Measurements from ENCODE around the gene NPHS1. TPM values are rescaled to one million over a fixed set of nuclear protein-coding genes. Genes with fewer than 3 reads are reported as not detected.

Gene NPHS1
- total RNA-seq, 2 experiments from 2014 or later = not detected

DNA sequence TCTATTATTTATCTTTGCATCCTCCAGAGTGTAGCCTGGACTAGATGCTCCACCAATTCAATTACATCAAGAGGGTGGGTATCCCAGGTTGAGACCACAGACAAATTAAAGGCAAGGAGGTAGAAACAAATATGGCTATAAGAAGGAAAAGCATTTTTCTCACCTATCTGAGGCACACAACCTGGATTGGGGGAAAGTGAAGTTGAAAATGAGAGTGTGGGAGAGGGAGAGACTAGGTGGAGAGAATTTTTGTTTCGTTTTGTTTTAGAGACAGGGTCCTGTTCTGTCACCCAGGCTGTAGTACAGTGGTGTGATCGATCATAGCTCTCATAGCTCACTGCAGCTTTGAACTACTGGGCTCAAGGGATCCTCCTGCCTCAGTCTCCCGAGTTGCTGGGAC is 33.9 kb downstream of the NPHS1 start:
- H3K36me3 Mint-ChIP-seq (ENCODE audit: low read depth) = no peaks in the 10 kb centered on the region
- ChIA-PET CTCF (interaction anchor here (1.2 to 1.5 kb wide), 2 partner anchors 124 to 158 kb away, joined by 3 to 13 read pairs; no protein-coding TSS in a partner anchor), POLR2A (no interaction called here)
- H3K27me3 Mint-ChIP-seq (ENCODE audit: low read depth) = peaks cover 4% of the 10 kb centered on the region
- H3K4me1 Mint-ChIP-seq (ENCODE audit: low read depth) = peaks cover 7% of the 10 kb centered on the region
- no peak for DNase-seq
- no peaks in the 10 kb centered on the region for H3K9me3 Mint-ChIP-seq (ENCODE audit: insufficient read depth)
- no peak for ATAC-seq
- no peak overlapping the region for H3K4me3 Mint-ChIP-seq
- H3K27ac Mint-ChIP-seq = no peak overlapping the region

GRCh38 chr19:35816846-35817245 is 35.5 kb downstream of the NPHS1 start:
- Mint-ChIP-seq H3K4me3 (no peak overlapping the region), H3K9me3 (ENCODE audit: insufficient read depth) (no peaks in the 10 kb centered on the region), H3K4me1 (ENCODE audit: low read depth) (peaks cover 7% of the 10 kb centered on the region), H3K36me3 (ENCODE audit: low read depth) (no peaks in the 10 kb centered on the region), H3K27ac (no peak overlapping the region), H3K27me3 (ENCODE audit: low read depth) (peaks cover 4% of the 10 kb centered on the region)
- ATAC-seq (no peak), DNase-seq (no peak)
- POLR2A ChIA-PET = no interaction called here
- CTCF ChIA-PET = interaction anchor here (1.3 kb wide), 1 partner anchor 122 kb away, joined by 3 read pairs; no protein-coding TSS in a partner anchor

DNA sequence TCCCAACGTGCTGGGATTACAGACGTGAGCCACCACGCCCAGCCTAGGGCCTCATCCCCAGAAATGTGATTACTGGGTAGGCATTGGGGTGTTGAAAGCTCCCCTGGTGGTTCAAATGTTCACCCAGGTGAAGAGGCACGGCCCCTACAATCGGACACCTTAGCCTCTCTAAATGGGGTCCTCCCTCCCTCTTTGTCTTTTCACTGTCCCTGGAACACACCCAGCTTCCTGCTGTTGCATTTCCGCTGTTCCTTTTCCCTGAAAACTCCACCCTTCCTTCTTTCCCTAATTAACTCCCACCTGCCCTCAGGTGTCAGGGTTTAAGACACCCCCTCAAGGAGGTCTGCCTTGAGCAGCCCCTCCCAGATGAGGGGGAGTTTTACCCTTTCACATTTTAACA is 36.0 kb downstream of the NPHS1 start:
- no peak for DNase-seq
- peaks cover 4% of the 10 kb centered on the region for H3K27me3 Mint-ChIP-seq (ENCODE audit: low read depth)
- no peaks in the 10 kb centered on the region for H3K9me3 Mint-ChIP-seq (ENCODE audit: insufficient read depth)
- ATAC-seq = no peak
- no peaks in the 10 kb centered on the region for H3K36me3 Mint-ChIP-seq (ENCODE audit: low read depth)
- peaks cover 7% of the 10 kb centered on the region for H3K4me1 Mint-ChIP-seq (ENCODE audit: low read depth)
- H3K27ac Mint-ChIP-seq = no peak overlapping the region
- H3K4me3 Mint-ChIP-seq = no peak overlapping the region
- POLR2A ChIA-PET = interaction anchor here (0.6 kb wide), 1 partner anchor 43 kb away, joined by 3 read pairs; no protein-coding TSS in a partner anchor
- CTCF ChIA-PET = no interaction called here

GRCh38 chr19:35813043-35813890 is 39.0 kb downstream of the NPHS1 start:
- Mint-ChIP-seq H3K9me3 (ENCODE audit: insufficient read depth) (no peaks in the 10 kb centered on the region), H3K36me3 (ENCODE audit: low read depth) (no peaks in the 10 kb centered on the region), H3K27me3 (ENCODE audit: low read depth) (peaks cover 1% of the 10 kb centered on the region), H3K4me3 (no peak overlapping the region), H3K4me1 (ENCODE audit: low read depth) (no peaks in the 10 kb centered on the region), H3K27ac (no peak overlapping the region)
- ATAC-seq (no peak), DNase-seq (no peak)
- ChIA-PET CTCF (no interaction called here), POLR2A (no interaction called here)

DNA sequence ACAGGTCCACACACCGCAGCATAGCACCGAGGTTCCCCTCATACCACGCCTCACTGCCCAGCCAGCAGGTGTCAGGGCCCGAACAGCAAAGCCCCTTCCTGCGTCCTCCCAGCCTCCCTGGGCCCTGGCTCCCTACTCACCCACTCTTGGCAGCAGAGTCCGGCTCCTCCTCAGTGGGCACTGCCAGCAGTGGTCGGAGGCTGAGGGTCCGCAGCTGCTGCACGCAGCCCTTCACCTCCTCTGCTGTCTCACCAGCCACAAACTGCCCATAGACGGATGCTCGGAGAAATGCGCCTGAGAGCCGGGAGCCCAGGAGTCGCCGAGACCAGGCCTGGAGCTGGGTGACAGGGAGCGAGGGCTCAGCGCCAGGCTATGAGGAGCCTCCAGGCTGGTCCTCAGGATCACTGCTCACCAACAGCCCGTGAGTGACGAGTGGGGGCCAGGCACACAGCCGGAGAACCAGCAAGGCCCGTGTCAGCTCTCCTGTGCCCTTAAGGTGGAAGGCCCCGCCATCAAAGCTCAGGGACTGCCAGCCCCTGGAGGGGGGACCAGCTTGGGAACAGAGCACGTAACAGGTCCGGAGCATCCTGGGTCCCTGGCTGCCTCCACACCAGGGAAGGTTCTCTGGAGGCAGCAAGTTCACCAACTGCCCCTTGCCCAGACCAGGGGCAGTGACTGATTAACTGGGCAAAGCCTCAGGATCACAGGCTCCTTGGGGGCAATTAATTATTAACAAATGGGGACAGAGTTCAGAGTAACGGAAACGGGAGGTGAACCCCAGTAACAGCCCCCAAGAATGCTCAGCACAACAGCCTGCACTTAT is 39.9 kb downstream of the NPHS1 start, which contains the start of gene PRODH2:
PRODH2 (minus strand) TSS at position 626 of the 823 bp plus-strand sequence; CDS start at position 586, 40 bp downstream.
- Mint-ChIP-seq H3K4me3 (no peak within 1 kb of the TSS), H3K27ac (no peak within 1 kb of the TSS), H3K36me3 (ENCODE audit: low read depth) (no peaks in the 10 kb centered on the region)

DNA sequence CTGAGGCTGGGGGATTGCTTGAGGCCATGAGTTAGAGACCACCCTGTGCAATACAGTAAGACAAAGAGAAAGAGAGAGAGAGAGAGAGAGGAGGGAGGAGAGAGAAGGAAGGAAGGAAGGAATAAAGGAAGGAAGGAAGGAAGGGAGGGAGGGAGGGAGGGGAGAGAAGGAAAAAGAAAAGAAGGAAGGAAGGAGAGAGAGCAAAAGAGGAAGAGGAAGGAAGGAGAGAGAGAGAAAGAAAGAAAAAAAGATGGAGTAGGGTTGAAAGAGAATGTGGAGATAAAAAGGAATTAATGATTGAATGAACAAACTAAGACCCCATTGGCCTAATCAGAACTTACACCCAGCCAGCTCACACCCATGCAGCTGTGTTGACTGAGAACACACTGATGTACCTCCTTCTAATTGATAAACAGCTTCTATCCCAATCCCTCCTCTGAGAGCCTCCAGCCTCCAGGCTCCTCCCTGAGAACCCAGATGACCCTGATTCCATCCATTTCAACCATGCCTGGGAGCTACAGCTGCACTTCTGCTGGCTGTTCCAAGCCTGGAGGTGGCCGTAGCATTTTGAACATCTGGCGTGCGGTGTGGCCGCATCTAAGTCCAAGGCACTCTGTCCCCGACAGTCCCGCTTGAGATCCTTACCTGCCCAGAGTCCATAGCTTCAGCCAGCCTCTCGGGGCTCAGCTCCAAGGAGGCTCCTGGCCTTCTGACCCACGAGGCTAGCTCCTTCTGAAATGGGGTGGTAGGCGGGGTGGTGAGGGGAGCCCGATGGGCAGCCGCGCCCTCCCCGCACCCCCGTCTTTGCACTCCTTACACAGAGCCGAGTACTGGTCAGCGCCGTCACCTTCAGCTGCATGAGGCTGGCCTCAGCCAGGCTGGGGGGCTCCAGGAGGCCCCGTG is 40.7 kb downstream of the NPHS1 start:
- Mint-ChIP-seq H3K27me3 (ENCODE audit: low read depth) (no peaks in the 10 kb centered on the region), H3K36me3 (ENCODE audit: low read depth) (no peaks in the 10 kb centered on the region), H3K9me3 (ENCODE audit: insufficient read depth) (no peaks in the 10 kb centered on the region), H3K27ac (no peak overlapping the region), H3K4me3 (no peak overlapping the region), H3K4me1 (ENCODE audit: low read depth) (no peaks in the 10 kb centered on the region)
- ChIA-PET CTCF (no interaction called here), POLR2A (no interaction called here)
- ATAC-seq (no peak), DNase-seq (no peak)

More for the DNA sequence above, 39.9 kb downstream of the NPHS1 start, which contains the start of gene PRODH2:
- Mint-ChIP-seq H3K9me3 (ENCODE audit: insufficient read depth) (no peaks in the 10 kb centered on the region), H3K4me1 (ENCODE audit: low read depth) (no peaks in the 10 kb centered on the region), H3K27me3 (ENCODE audit: low read depth) (no peaks in the 10 kb centered on the region)
- POLR2A ChIA-PET = no interaction called here
- DNase-seq (no peak), ATAC-seq (no peak)
- CTCF ChIA-PET = no interaction called here

DNA sequence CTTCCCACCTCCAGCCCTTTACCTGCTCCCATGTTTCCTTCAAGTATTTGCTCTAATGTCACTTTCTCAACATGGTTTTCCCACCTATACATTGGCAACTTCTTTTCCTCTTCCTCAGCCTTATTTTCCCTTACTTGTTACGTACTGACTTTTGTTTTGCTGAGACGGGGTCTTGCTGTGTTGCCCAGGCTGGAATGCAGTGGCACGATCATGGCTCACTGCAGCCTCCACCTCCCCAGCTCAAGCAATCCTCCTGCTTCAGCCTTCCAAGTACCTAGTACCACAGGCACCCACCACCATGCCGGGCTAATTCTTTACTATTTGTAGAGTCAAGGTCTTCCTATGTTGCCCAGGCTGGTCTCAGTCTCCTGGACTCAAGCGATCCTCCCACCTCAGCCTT is 44.7 kb downstream of the NPHS1 start:
- Mint-ChIP-seq H3K27me3 (ENCODE audit: low read depth) (no peaks in the 10 kb centered on the region), H3K27ac (no peak overlapping the region), H3K9me3 (ENCODE audit: insufficient read depth) (no peaks in the 10 kb centered on the region), H3K4me1 (ENCODE audit: low read depth) (peaks cover 12% of the 10 kb centered on the region), H3K4me3 (no peak overlapping the region), H3K36me3 (ENCODE audit: low read depth) (no peaks in the 10 kb centered on the region)
- ChIA-PET POLR2A (no interaction called here), CTCF (no interaction called here)
- ATAC-seq (no peak), DNase-seq (no peak)

DNA sequence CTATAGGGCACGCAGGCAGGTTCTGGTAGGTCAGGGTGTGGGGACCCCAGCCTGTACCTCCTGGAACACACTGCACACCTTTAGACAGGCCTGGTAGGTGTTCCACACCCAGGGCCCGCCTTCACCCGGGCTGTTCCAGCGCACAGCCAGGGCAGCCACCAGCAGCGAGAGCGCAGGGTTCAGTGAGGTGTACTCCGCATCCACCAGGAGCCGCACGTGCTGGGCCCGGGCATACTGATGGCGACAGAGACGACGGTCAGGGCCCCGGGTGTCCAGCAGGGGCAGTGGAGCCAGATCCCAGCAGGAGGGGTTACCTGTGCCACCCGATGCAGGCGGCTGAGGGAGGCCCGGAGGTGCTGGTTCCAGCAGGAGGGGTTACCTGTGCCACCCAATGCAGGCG is 45.7 kb downstream of the NPHS1 start:
- Mint-ChIP-seq H3K27me3 (ENCODE audit: low read depth) (peaks cover 3% of the 10 kb centered on the region), H3K27ac (no peak overlapping the region), H3K4me1 (ENCODE audit: low read depth) (peaks cover 12% of the 10 kb centered on the region), H3K36me3 (ENCODE audit: low read depth) (no peaks in the 10 kb centered on the region), H3K4me3 (no peak overlapping the region), H3K9me3 (ENCODE audit: insufficient read depth) (no peaks in the 10 kb centered on the region)
- ATAC-seq (no peak), DNase-seq (no peak)
- ChIA-PET POLR2A (no interaction called here), CTCF (no interaction called here)

GRCh38 chr19:35805526-35806102 is 46.7 kb downstream of the NPHS1 start:
- H3K27ac Mint-ChIP-seq = no peak overlapping the region
- H3K36me3 Mint-ChIP-seq (ENCODE audit: low read depth) = no peaks in the 10 kb centered on the region
- ChIA-PET CTCF (no interaction called here), POLR2A (no interaction called here)
- peaks cover 3% of the 10 kb centered on the region for H3K27me3 Mint-ChIP-seq (ENCODE audit: low read depth)
- DNase-seq (no peak), ATAC-seq (no peak)
- peaks cover 12% of the 10 kb centered on the region for H3K4me1 Mint-ChIP-seq (ENCODE audit: low read depth)
- H3K9me3 Mint-ChIP-seq (ENCODE audit: insufficient read depth) = no peaks in the 10 kb centered on the region
- no peak overlapping the region for H3K4me3 Mint-ChIP-seq

GRCh38 chr19:35801828-35802227 is 50.5 kb downstream of the NPHS1 start:
- Mint-ChIP-seq H3K36me3 (ENCODE audit: low read depth) (no peaks in the 10 kb centered on the region), H3K4me3 (no peak overlapping the region), H3K4me1 (ENCODE audit: low read depth) (peaks cover 15% of the 10 kb centered on the region), H3K27me3 (ENCODE audit: low read depth) (peaks cover 19% of the 10 kb centered on the region), H3K9me3 (ENCODE audit: insufficient read depth) (no peaks in the 10 kb centered on the region), H3K27ac (no peak overlapping the region)
- DNase-seq (no peak), ATAC-seq (no peak)
- POLR2A ChIA-PET = no interaction called here
- CTCF ChIA-PET = no interaction called here

GRCh38 chr19:35797663-35798062 is 54.6 kb downstream of the NPHS1 start:
- CTCF ChIA-PET = no interaction called here
- ATAC-seq = no peak
- POLR2A ChIA-PET = no interaction called here
- DNase-seq = no peak
- Mint-ChIP-seq H3K4me3 (no peak overlapping the region), H3K9me3 (ENCODE audit: insufficient read depth) (no peaks in the 10 kb centered on the region), H3K4me1 (ENCODE audit: low read depth) (peaks cover 2% of the 10 kb centered on the region), H3K27ac (no peak overlapping the region), H3K36me3 (ENCODE audit: low read depth) (no peaks in the 10 kb centered on the region), H3K27me3 (ENCODE audit: low read depth) (peaks cover 31% of the 10 kb centered on the region)
